HEK293T (cell line): ENCODE data around the gene IMP3.

Source experiments
- BHLHE40 ChIP-seq: fragments of 450-650 bp; IDR thresholded peaks from 2 replicates; pipeline ENCODE4 v1.6.1; 2016; ENCODE audit warnings: mild to moderate bottlenecking, moderate library complexity, borderline replicate concordance
- CTBP1 ChIP-seq: fragments of 450-650 bp; IDR thresholded peaks from 2 replicates; pipeline ENCODE4 v1.6.1; 2016; ENCODE audit warnings: borderline replicate concordance
- ELF4 ChIP-seq: fragments of 450-650 bp; IDR thresholded peaks from 2 replicates; pipeline ENCODE4 v1.6.1; 2017; ENCODE audit warnings: antibody characterized with exemption
- FOXA1 ChIP-seq: fragments of 450-650 bp; IDR thresholded peaks from 2 replicates; pipeline ENCODE4 v1.6.1; 2016; ENCODE audit warnings: mild to moderate bottlenecking
- FOXK2 ChIP-seq: fragments of 450-650 bp; IDR thresholded peaks from 2 replicates; pipeline ENCODE4 v1.6.1; 2016; ENCODE audit warnings: mild to moderate bottlenecking
- FOXM1 ChIP-seq: fragments of 450-650 bp; IDR thresholded peaks from 2 replicates; pipeline ENCODE4 v1.6.1; 2017; ENCODE audit warnings: mild to moderate bottlenecking, borderline replicate concordance
- HDGF ChIP-seq: fragments of 450-650 bp; IDR thresholded peaks from 2 replicates; pipeline ENCODE4 v1.6.1; 2017; ENCODE audit warnings: antibody characterized with exemption, borderline replicate concordance
- L3MBTL2 ChIP-seq: fragments of 450-650 bp; conservative IDR thresholded peaks from 2 replicates; pipeline ENCODE4 v1.6.1; 2016; ENCODE audit warnings: mild to moderate bottlenecking
- LEF1 ChIP-seq: fragments of 450-650 bp; IDR thresholded peaks from 2 replicates; pipeline ENCODE4 v1.6.1; 2017; ENCODE audit warnings: mild to moderate bottlenecking, borderline replicate concordance
- NFRKB ChIP-seq: fragments of 450-650 bp; IDR thresholded peaks from 2 replicates; pipeline ENCODE4 v1.6.1; 2016; ENCODE audit warnings: mild to moderate bottlenecking, moderate library complexity
- SP1 ChIP-seq: fragments of 450-650 bp; IDR thresholded peaks from 2 replicates; pipeline ENCODE4 v1.6.1; 2017
- SUZ12 ChIP-seq: fragments of 450-650 bp; IDR thresholded peaks from 2 replicates; pipeline ENCODE4 v1.6.1; 2016; ENCODE audit warnings: mild to moderate bottlenecking
- TARDBP ChIP-seq: fragments of 450-650 bp; IDR thresholded peaks from 2 replicates; pipeline ENCODE4 v1.6.1; 2016
- TF ChIP-seq, protein P1 (sequence below): fragments of 450-650 bp; IDR thresholded peaks from 2 replicates; pipeline ENCODE4 v1.6.1; 2016

DNA sequence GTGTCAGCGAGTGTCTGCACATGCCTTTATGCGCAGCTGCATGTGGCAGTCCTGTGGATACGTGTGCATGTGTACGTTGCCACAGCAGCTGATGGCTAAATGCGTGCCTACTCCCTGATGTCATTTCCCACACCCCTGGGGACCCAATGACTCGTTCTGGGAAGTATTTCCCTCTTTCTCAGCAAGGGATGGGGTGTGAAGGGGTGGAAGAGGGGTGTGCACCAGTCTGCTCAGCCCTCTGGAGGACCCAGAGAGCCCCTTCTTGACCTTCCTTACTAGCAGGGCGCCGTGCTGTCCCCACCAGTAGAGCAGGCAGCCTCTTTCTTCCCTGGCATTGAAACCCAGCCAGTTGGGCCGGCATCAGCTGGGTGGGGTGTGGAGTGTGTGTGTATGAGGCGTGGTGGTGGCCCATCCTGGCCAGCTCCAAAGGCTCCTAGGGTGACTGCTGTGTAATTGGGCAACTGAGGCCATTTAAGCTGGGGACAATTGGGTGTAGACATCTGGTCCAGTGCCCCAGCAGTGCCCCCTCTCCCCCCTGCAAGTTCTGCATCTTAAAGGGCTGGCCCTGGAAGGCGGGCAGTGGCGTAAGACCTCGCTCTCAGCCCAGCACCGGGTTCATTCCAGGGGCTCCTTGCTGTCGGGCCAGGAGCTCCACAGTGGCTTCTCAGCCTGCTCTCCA, 26.9 kb upstream of the IMP3 start:
- TF ChIP-seq ELF4 (no peak), CTBP1 (no peak), FOXA1 (no peak), TARDBP (no peak), SUZ12 (no peak), FOXM1 (no peak), NFRKB (no peak), SP1 (no peak), BHLHE40 (no peak), FOXK2 (no peak), LEF1 (no peak), HDGF (no peak), L3MBTL2 (no peak)
- TF ChIP-seq, protein P1, sequence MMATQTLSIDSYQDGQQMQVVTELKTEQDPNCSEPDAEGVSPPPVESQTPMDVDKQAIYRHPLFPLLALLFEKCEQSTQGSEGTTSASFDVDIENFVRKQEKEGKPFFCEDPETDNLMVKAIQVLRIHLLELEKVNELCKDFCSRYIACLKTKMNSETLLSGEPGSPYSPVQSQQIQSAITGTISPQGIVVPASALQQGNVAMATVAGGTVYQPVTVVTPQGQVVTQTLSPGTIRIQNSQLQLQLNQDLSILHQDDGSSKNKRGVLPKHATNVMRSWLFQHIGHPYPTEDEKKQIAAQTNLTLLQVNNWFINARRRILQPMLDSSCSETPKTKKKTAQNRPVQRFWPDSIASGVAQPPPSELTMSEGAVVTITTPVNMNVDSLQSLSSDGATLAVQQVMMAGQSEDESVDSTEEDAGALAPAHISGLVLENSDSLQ: no peak
